Measurements from ENCODE around the gene ZNF823. TPM values are rescaled to one million over a fixed set of nuclear protein-coding genes. Genes with fewer than 3 reads are reported as not detected.

The ZNF823 gene
- total RNA-seq, 2 donors from 2014 or later: 2.6 to 4.0 TPM

DNA sequence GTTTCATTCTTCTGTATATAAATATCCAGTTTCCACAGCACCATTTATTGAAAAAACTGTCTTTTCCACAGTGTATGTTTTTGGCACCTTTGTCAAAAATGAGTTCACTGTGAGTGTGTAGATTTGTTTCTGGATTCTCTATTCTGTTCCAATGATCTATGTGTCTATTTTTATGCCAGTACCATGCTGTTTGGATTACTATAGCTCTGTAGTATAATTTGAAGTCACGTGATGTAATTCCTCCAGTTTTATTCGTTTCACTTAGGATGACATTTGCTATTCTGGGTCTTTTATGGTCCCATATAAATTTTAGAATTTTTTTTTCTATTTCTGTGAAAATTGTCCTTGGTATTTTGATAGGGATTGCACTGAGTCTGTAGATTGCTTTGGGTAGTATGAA lies 11.0 kb upstream of the ZNF823 start:
- Histone ChIP-seq H3K4me3 (no peak overlapping the region), H3K36me3 (no peaks in the 10 kb centered on the region), H3K9me3 (peaks cover 0 to 37% of the 10 kb centered on the region in 2 donors), H3K27ac (no peak overlapping the region), H3K27me3 (no peaks in the 10 kb centered on the region), H3K4me1 (no peaks in the 10 kb centered on the region)
- TF ChIP-seq CTCF (IDR thresholded peaks at IDR 0.05): no peak
- DNase-seq (ENCODE audit: low spot score): no peak

DNA sequence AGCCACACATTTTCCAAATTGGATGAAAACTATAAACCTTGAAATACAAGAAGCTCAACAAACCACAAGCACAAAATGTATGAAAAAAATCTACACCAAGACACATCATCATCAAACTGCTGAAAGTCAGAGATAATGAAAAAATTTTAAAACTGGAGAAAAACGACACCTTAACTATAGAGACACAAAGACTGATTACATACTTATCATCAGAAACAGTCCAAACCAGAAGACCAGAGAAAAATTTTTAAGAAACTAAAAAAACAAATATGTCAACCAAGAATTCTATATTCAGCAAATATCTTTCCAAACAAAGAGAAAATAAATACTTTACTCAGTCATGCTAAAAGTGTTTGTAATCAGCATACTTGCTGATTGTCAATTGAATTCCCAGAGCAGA lies 8.5 kb upstream of the ZNF823 start:
- Histone ChIP-seq H3K27me3 (no peaks in the 10 kb centered on the region), H3K27ac (no peak overlapping the region), H3K4me1 (no peaks in the 10 kb centered on the region), H3K36me3 (no peaks in the 10 kb centered on the region), H3K9me3 (peaks cover 0 to 33% of the 10 kb centered on the region in 2 donors), H3K4me3 (no peak overlapping the region)
- TF ChIP-seq CTCF (IDR thresholded peaks at IDR 0.05): no peak
- DNase-seq (ENCODE audit: low spot score): no peak

GRCh38 chr19:11745869-11746268 lies 7.1 kb upstream of the ZNF823 start:
- Histone ChIP-seq H3K27me3 (no peaks in the 10 kb centered on the region), H3K36me3 (no peaks in the 10 kb centered on the region), H3K4me1 (no peaks in the 10 kb centered on the region), H3K27ac (no peak overlapping the region), H3K4me3 (no peak overlapping the region), H3K9me3 (peaks cover 0 to 24% of the 10 kb centered on the region in 2 donors)
- no peak for TF ChIP-seq CTCF (IDR thresholded peaks at IDR 0.05)
- no peak for DNase-seq (ENCODE audit: low spot score)

GRCh38 chr19:11737964-11738745 lies 591 bp downstream of the ZNF823 start:
- no peaks in the 10 kb centered on the region for H3K27me3 ChIP-seq
- DNase-seq (ENCODE audit: low spot score): peak; percentile 66
- H3K27ac ChIP-seq: peak overlapping the region; percentile 90 to 92
- no peak for TF ChIP-seq CTCF (IDR thresholded peaks at IDR 0.05)
- no peaks in the 10 kb centered on the region for H3K36me3 ChIP-seq
- H3K4me3 ChIP-seq: peak overlapping the region; percentile 78 to 99
- peaks cover 0 to 27% of the 10 kb centered on the region in 2 donors for H3K4me1 ChIP-seq
- no peaks in the 10 kb centered on the region for H3K9me3 ChIP-seq

GRCh38 chr19:11736696-11737095 lies 2.0 kb downstream of the ZNF823 start:
- peak; percentile 63 for DNase-seq (ENCODE audit: low spot score)
- no peak for TF ChIP-seq CTCF (IDR thresholded peaks at IDR 0.05)
- Histone ChIP-seq H3K4me1 (peaks cover 0 to 27% of the 10 kb centered on the region in 2 donors), H3K9me3 (no peaks in the 10 kb centered on the region), H3K4me3 (no peak overlapping the region), H3K27me3 (no peaks in the 10 kb centered on the region), H3K36me3 (no peaks in the 10 kb centered on the region), H3K27ac (no peak overlapping the region)

- no peak overlapping the region for H3K4me3 ChIP-seq
- no peaks in the 10 kb centered on the region for H3K9me3 ChIP-seq
- TF ChIP-seq CTCF (IDR thresholded peaks at IDR 0.05): no peak
- no peak for DNase-seq (ENCODE audit: low spot score)
- peaks cover 0 to 27% of the 10 kb centered on the region in 2 donors for H3K4me1 ChIP-seq
- no peak overlapping the region for H3K27ac ChIP-seq
- no peaks in the 10 kb centered on the region for H3K36me3 ChIP-seq
- no peaks in the 10 kb centered on the region for H3K27me3 ChIP-seq
These were observed 3.4 kb downstream of the ZNF823 start for GRCh38 chr19:11735375-11735774.

All from right atrium auricular region (tissue), 2 donors.